SK-N-SH treated with all-trans-retinoic acid at 6 μM for 48 hours (cell line): ENCODE measurements around the gene AKAP12.

Experiments
- ATAC-seq: fragments of 200-7000 bp; cut with Tn5 transposase; 3 replicates; pipeline ENCODE4 v1.9.1; 2020; ENCODE audit warnings: mild to moderate bottlenecking, moderate library complexity
- ARNTL ChIP-seq: fragments of 450-650 bp; formaldehyde crosslinking; IDR thresholded peaks from 2 replicates; pipeline ENCODE4 v1.5.0; 2020; ENCODE audit warnings: low read depth, mild to moderate bottlenecking, moderate library complexity, borderline replicate concordance
- BACH2 ChIP-seq: fragments of 250-450 bp; sonication (Bioruptor Pico); IDR thresholded peaks from 2 replicates; pipeline ENCODE4 v1.9.0; 2021; ENCODE audit warnings: mild to moderate bottlenecking, borderline replicate concordance
- CREB5 ChIP-seq: fragments of 250-450 bp; sonication (Bioruptor Pico); IDR thresholded peaks from 2 replicates; pipeline ENCODE4 v1.5.1; 2020; ENCODE audit warnings: low read depth, mild to moderate bottlenecking, moderate library complexity
- CSDC2 ChIP-seq: fragments of 250-450 bp; sonication (Bioruptor Pico); IDR thresholded peaks from 2 replicates; pipeline ENCODE4 v1.5.0; 2020; ENCODE audit warnings: mild to moderate bottlenecking, moderate library complexity
- ESRRG ChIP-seq: fragments of 250-450 bp; sonication (Bioruptor Pico); IDR thresholded peaks from 2 replicates; pipeline ENCODE4 v1.6.1; 2021; ENCODE audit warnings: mild to moderate bottlenecking
- GLIS3 ChIP-seq: fragments of 250-450 bp; sonication (Bioruptor Pico); IDR thresholded peaks from 2 replicates; pipeline ENCODE4 v1.5.0; 2020; ENCODE audit warnings: mild to moderate bottlenecking, moderate library complexity
- ISL1 ChIP-seq: fragments of 250-450 bp; sonication (Bioruptor Pico); IDR thresholded peaks from 2 replicates; pipeline ENCODE4 v2.1.2; 2022; ENCODE audit warnings: mild to moderate bottlenecking, moderate library complexity
- OSR1 ChIP-seq: fragments of 250-450 bp; sonication (Bioruptor Pico); IDR thresholded peaks from 2 replicates; pipeline ENCODE4 v1.8.0; 2022; ENCODE audit warnings: moderate library complexity, mild to moderate bottlenecking, inconsistent platforms
- PATZ1 ChIP-seq: fragments of 250-450 bp; sonication (Bioruptor Pico); IDR thresholded peaks from 2 replicates; pipeline ENCODE4 v1.8.0; 2020; ENCODE audit warnings: mild to moderate bottlenecking, moderate library complexity, borderline replicate concordance
- POU6F1 ChIP-seq: fragments of 250-450 bp; sonication (Bioruptor Pico); IDR thresholded peaks from 2 replicates; pipeline ENCODE4 v1.8.0; 2021; ENCODE audit warnings: low read depth, mild to moderate bottlenecking, moderate library complexity, borderline replicate concordance
- PPARA ChIP-seq: fragments of 250-450 bp; sonication (Bioruptor Pico); IDR thresholded peaks from 2 replicates; pipeline ENCODE4 v1.5.0; 2020; ENCODE audit warnings: mild to moderate bottlenecking, borderline replicate concordance
- RARB ChIP-seq: fragments of 250-450 bp; sonication (Bioruptor Pico); IDR thresholded peaks from 2 replicates; pipeline ENCODE4 v1.8.0; 2021; ENCODE audit warnings: mild to moderate bottlenecking, moderate library complexity
- SNAI2 ChIP-seq: fragments of 250-450 bp; sonication (Bioruptor Pico); IDR thresholded peaks from 2 replicates; pipeline ENCODE4 v1.5.0; 2020; ENCODE audit warnings: mild to moderate bottlenecking, moderate library complexity
- TCF4 ChIP-seq: fragments of 250-450 bp; sonication (Bioruptor Pico); IDR thresholded peaks from 2 replicates; pipeline ENCODE4 v1.8.0; 2021; ENCODE audit warnings: mild to moderate bottlenecking, moderate library complexity, borderline replicate concordance
- TOX ChIP-seq: fragments of 250-450 bp; sonication (Bioruptor Pico); IDR thresholded peaks from 2 replicates; pipeline ENCODE4 v1.8.0; 2021; ENCODE audit warnings: mild to moderate bottlenecking, moderate library complexity, borderline replicate concordance
- TSHZ2 ChIP-seq: fragments of 250-450 bp; sonication (Bioruptor Pico); IDR thresholded peaks from 2 replicates; pipeline ENCODE4 v1.5.0; 2020; ENCODE audit warnings: mild to moderate bottlenecking, moderate library complexity
- ZC3H10 ChIP-seq: fragments of 250-450 bp; sonication (Bioruptor Pico); IDR thresholded peaks from 2 replicates; pipeline ENCODE4 v1.5.1; 2021; ENCODE audit warnings: mild to moderate bottlenecking, moderate library complexity
- ZFP3 ChIP-seq: fragments of 250-450 bp; sonication (Bioruptor Pico); IDR thresholded peaks from 2 replicates; pipeline ENCODE4 v1.5.0; 2020; ENCODE audit warnings: mild to moderate bottlenecking, moderate library complexity
- ZFP30 ChIP-seq: fragments of 450-650 bp; formaldehyde crosslinking; IDR thresholded peaks from 2 replicates; pipeline ENCODE4 v1.5.0; 2022; ENCODE audit warnings: mild to moderate bottlenecking, moderate library complexity
- ZNF565 ChIP-seq: fragments of 450-650 bp; formaldehyde crosslinking; conservative IDR thresholded peaks from 2 replicates; pipeline ENCODE4 v1.5.0; 2020; ENCODE audit warnings: low read depth, mild to moderate bottlenecking, moderate library complexity
- ZNF70 ChIP-seq: fragments of 450-650 bp; formaldehyde crosslinking; IDR thresholded peaks from 2 replicates; pipeline ENCODE4 v1.5.0; 2020; ENCODE audit warnings: mild to moderate bottlenecking, moderate library complexity
- ZNF8 ChIP-seq: fragments of 450-650 bp; formaldehyde crosslinking; IDR thresholded peaks from 2 replicates; pipeline ENCODE4 v1.5.0; 2020; ENCODE audit warnings: mild to moderate bottlenecking, moderate library complexity

Gene AKAP12

GRCh38 chr6:151301547-151301946 lies 61.8 kb downstream of the AKAP12 start (continued):
- TF ChIP-seq PATZ1 (CRISPR knock-in tag) = no peak
- TF ChIP-seq ZC3H10 (CRISPR knock-in tag) = no peak
- no peak for TF ChIP-seq BACH2

GRCh38 chr6:151303231-151303630 lies 63.5 kb downstream of the AKAP12 start:
- no peak for ATAC-seq
- no peak for TF ChIP-seq ISL1 (CRISPR knock-in tag)
- no peak for TF ChIP-seq ZNF565
- TF ChIP-seq SNAI2 = no peak
- no peak for TF ChIP-seq TCF4 (CRISPR knock-in tag)
- TF ChIP-seq ZC3H10 (CRISPR knock-in tag) = no peak
- no peak for TF ChIP-seq CSDC2 (CRISPR knock-in tag)
- no peak for TF ChIP-seq ARNTL (CRISPR knock-in tag)
- no peak for TF ChIP-seq PATZ1 (CRISPR knock-in tag)
- TF ChIP-seq ESRRG = no peak
- TF ChIP-seq POU6F1 = no peak
- no peak for TF ChIP-seq CREB5 (CRISPR knock-in tag)
- TF ChIP-seq ZNF70 (CRISPR knock-in tag) = no peak
- no peak for TF ChIP-seq BACH2
- TF ChIP-seq RARB (CRISPR knock-in tag) = no peak
- TF ChIP-seq OSR1 (CRISPR knock-in tag) = no peak
- no peak for TF ChIP-seq PPARA (CRISPR knock-in tag)
- TF ChIP-seq, all 23 proteins: peak for 0

- no peak for ATAC-seq
- TF ChIP-seq ZNF565 (no peak), ZFP30 (no peak), GLIS3 (CRISPR knock-in tag) (no peak), ARNTL (CRISPR knock-in tag) (no peak), TCF4 (CRISPR knock-in tag) (no peak), BACH2 (no peak), CREB5 (CRISPR knock-in tag) (no peak), POU6F1 (no peak), OSR1 (CRISPR knock-in tag) (no peak), SNAI2 (no peak), ZC3H10 (CRISPR knock-in tag) (no peak), CSDC2 (CRISPR knock-in tag) (no peak), ZNF70 (CRISPR knock-in tag) (no peak), ISL1 (CRISPR knock-in tag) (no peak), TOX (CRISPR knock-in tag) (no peak), ZNF8 (CRISPR knock-in tag) (no peak), ESRRG (no peak), TSHZ2 (CRISPR knock-in tag) (no peak), PPARA (CRISPR knock-in tag) (no peak), ZFP3 (CRISPR knock-in tag) (no peak)
Observed at GRCh38 chr6:151306269-151306783, 66.6 kb downstream of the AKAP12 start.
